HFFc6 (cell line): Measurements from ENCODE around the gene AUTS2. TPM values are rescaled to one million over a fixed set of nuclear protein-coding genes. Genes with fewer than 3 reads are reported as not detected.

Source experiments
- DNase-seq: peaks from one replicate; pipeline ENCODE4 v3.0.0-alpha.2; 2018
- H3K27ac Mint-ChIP-seq: 2 replicates; pipeline ENCODE4 v1.8.0; 2020; ENCODE audit warnings: mild to moderate bottlenecking, mixed read lengths
- H3K27me3 Mint-ChIP-seq: 2 replicates; pipeline ENCODE4 v1.8.0; 2021; ENCODE audit warnings: mild to moderate bottlenecking, moderate library complexity, mixed read lengths; ENCODE audit not compliant: insufficient read depth
- H3K36me3 Mint-ChIP-seq: 2 replicates; pipeline ENCODE4 v1.8.0; 2021; ENCODE audit warnings: low read depth, mixed read lengths
- H3K4me1 Mint-ChIP-seq: 2 replicates; pipeline ENCODE4 v1.8.0; 2020; ENCODE audit warnings: low read depth, mixed read lengths
- H3K4me3 Mint-ChIP-seq: 2 replicates; pipeline ENCODE4 v1.8.0; 2020; ENCODE audit warnings: mild to moderate bottlenecking, moderate library complexity, mixed read lengths
- H3K9me3 Mint-ChIP-seq: 2 replicates; pipeline ENCODE4 v1.8.0; 2020; ENCODE audit warnings: mild to moderate bottlenecking, mixed read lengths
- total RNA-seq, 6 experiments: library from RNA; stranded (reverse); fragmentation: NEBNext Ultra II Directional; extraction: Animal tissue kit (Norgen Biotek cat#: 25700); gene quantifications; 2 replicates in 1 of 6; 3 replicates in 5 of 6; pipeline ENCODE4 v1.2.3, GENCODE V29; 2021
- TF ChIP-seq, protein P1 (sequence below): fragments of 200-600 bp; sonication (generic); IDR thresholded peaks from 2 replicates; pipeline ENCODE4 v1.5.0; 2021; ENCODE audit warnings: antibody characterized with exemption, mild to moderate bottlenecking

The AUTS2 gene
- total RNA-seq, 6 experiments from 2014 or later = 0.02 to 0.19 (median 0.16) TPM; not detected in 2

DNA sequence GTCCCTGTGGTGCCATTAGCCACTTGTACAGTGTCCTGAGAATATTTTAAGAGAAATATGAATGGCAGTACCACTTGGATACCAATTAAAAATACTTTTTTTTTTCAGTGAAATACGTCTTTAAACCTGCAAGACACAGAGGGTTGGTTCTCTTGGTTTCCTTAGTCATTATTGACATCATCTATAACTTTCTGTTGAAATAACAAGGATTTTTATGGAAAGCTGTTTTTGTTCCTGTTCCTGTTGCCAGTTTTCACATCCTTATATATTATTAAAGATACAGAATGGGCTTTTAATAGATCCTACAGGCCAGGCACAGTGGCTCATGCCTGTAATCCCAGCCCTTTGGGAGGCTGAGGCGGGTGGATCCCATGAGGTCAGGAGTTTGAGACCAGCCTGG is 579.9 kb downstream of the AUTS2 start:
- Mint-ChIP-seq H3K4me3 (no peak overlapping the region), H3K27ac (no peak overlapping the region), H3K4me1 (no peaks in the 10 kb centered on the region), H3K36me3 (no peaks in the 10 kb centered on the region), H3K27me3 (no peaks in the 10 kb centered on the region; the same call in 1 of the 2 replicates), H3K9me3 (peaks cover 30% of the 10 kb centered on the region)
- TF ChIP-seq, protein P1, sequence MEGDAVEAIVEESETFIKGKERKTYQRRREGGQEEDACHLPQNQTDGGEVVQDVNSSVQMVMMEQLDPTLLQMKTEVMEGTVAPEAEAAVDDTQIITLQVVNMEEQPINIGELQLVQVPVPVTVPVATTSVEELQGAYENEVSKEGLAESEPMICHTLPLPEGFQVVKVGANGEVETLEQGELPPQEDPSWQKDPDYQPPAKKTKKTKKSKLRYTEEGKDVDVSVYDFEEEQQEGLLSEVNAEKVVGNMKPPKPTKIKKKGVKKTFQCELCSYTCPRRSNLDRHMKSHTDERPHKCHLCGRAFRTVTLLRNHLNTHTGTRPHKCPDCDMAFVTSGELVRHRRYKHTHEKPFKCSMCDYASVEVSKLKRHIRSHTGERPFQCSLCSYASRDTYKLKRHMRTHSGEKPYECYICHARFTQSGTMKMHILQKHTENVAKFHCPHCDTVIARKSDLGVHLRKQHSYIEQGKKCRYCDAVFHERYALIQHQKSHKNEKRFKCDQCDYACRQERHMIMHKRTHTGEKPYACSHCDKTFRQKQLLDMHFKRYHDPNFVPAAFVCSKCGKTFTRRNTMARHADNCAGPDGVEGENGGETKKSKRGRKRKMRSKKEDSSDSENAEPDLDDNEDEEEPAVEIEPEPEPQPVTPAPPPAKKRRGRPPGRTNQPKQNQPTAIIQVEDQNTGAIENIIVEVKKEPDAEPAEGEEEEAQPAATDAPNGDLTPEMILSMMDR = no peak
- no peak for DNase-seq

DNA sequence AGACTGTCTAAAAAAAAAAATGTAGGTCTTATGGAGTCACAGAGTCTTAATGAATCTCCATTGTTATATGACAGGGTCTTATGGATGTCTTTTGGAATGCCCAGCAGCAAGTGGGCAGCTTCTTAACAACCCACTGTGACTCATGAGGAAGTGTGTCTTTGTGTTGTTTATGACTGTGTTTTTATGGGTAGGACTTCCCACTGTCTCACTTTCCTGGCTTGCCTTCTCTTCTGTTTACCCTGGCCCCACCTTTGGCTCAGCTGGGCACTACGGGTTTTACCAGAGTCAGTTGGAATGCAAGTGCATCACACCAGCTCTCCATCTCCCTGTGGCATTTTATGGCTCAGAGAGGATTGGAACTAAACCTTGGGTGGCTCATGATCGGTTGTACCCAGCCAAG is 580.5 kb downstream of the AUTS2 start:
- Mint-ChIP-seq H3K27me3 (no peaks in the 10 kb centered on the region; the same call in 1 of the 2 replicates), H3K27ac (no peak overlapping the region), H3K36me3 (no peaks in the 10 kb centered on the region), H3K4me3 (no peak overlapping the region), H3K4me1 (no peaks in the 10 kb centered on the region), H3K9me3 (peaks cover 29% of the 10 kb centered on the region)
- TF ChIP-seq, protein P1 = no peak
- no peak for DNase-seq

DNA sequence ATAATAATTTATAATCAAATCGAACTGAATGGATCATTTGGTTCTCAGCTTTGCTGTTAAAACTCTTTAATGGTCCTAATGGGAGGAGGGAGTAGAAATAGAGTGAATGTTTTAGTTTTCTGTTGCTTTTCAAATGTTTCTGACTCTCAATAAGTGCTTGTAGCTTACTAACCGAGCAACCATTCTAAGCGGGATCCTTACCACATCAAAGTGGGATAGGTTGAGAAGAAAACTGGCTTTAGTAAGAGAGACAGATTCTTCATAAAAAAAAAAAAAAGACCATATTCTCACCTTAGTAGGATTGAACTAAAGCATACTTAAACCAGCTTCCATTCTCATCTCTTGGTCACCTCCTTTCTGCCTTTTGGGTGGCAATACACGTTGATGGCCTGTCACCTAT is 584.2 kb downstream of the AUTS2 start:
- Mint-ChIP-seq H3K4me1 (no peaks in the 10 kb centered on the region), H3K27me3 (no peaks in the 10 kb centered on the region; the same call in 1 of the 2 replicates), H3K36me3 (no peaks in the 10 kb centered on the region; the same call in 1 of the 2 replicates), H3K9me3 (peaks cover 34% of the 10 kb centered on the region), H3K27ac (no peak overlapping the region), H3K4me3 (no peak overlapping the region)
- DNase-seq = no peak
- TF ChIP-seq, protein P1 = no peak

DNA sequence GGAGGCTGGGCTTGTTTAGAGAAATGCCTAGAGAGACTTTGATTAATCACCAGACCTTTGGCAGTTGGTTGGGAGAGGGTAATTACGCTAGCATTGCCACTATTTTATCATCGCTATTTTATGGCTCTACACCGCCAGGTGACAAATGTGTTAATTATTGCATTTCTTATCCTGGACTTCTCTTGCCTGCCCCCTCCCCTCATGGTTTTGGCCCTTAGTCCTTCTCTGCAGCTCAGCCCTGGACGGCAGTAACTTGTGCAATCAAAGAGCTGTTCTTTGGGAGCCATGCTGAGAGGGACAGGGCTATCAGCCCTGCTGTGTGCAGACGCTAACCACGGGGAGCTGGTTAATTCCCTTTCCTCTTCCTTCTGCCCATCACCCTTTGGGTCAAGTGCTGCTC is 585.0 kb downstream of the AUTS2 start:
- Mint-ChIP-seq H3K9me3 (peaks cover 34% of the 10 kb centered on the region), H3K27ac (no peak overlapping the region), H3K36me3 (no peaks in the 10 kb centered on the region; the same call in 1 of the 2 replicates), H3K4me3 (no peak overlapping the region), H3K4me1 (no peaks in the 10 kb centered on the region), H3K27me3 (no peaks in the 10 kb centered on the region; the same call in 1 of the 2 replicates)
- DNase-seq = no peak
- TF ChIP-seq, protein P1 = no peak

DNA sequence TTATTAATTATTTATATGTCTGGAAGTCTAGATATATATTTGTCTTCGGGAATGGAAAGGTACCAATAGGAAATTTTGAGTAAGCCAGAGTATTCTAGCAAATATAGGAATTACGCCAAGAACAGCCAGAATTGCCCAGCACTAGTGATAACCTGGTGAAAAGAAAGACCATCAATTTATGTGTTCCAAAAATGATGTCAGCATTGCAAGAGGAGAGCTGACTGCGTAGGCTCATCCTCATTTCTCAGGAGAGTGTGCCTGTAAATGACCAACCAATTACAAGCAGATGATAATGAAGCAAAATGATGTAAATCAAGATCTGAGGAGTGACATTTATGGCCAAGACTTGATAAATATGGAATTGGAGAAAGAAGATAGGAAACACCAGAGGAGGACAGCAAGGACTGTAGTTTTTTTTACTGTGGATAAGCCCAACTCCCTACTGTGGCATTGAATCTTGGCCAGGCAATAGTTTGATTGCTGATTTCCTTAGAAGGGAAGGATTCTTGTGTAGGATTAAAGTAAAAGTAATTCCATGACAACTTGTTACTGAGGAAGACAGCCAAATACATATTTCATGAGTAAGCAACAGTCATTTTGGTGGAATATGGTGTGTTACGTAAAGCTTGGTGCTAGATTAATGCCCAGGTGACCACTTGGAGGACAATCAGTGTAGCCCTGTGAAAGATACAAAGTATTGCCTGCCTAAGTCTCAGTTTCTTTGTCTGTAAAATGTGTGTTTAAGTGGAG is 590.8 kb downstream of the AUTS2 start:
- TF ChIP-seq, protein P1 = no peak
- Mint-ChIP-seq H3K36me3 (no peaks in the 10 kb centered on the region; the same call in 1 of the 2 replicates), H3K27ac (no peak overlapping the region), H3K4me1 (no peaks in the 10 kb centered on the region), H3K4me3 (no peak overlapping the region), H3K9me3 (peaks cover 35% of the 10 kb centered on the region), H3K27me3 (no peaks in the 10 kb centered on the region)
- DNase-seq = no peak
